Inferior parietal cortex (tissue), 1 donor: Measurements from ENCODE around the gene DGLUCY.
"Not testable (repeated sequence)": the region's sequence is repeated elsewhere in the genome, so short reads cannot be mapped to it uniquely, and the experiment has no call there.

Source experiments
- DNase-seq: peaks from one replicate; pipeline ENCODE4 v3.0.0-alpha.2; 2016; ENCODE audit errors: extremely low spot score

DGLUCY gene

GRCh38 chr14:91108941-91109611, 4.8 kb upstream of the DGLUCY start:
- DNase-seq: no peak

GRCh38 chr14:91111443-91111842, 2.4 kb upstream of the DGLUCY start:
- DNase-seq: no peak

- no peak for DNase-seq
Observed at GRCh38 chr14:91112194-91112593, 1.7 kb upstream of the DGLUCY start.

- DNase-seq: peak; percentile 91
Observed at GRCh38 chr14:91114079-91115065, 499 bp downstream of the DGLUCY start.

GRCh38 chr14:91115986-91116770, 2.3 kb downstream of the DGLUCY start:
- DNase-seq: no peak

- no peak for DNase-seq
Observed at GRCh38 chr14:91116913-91117588, 3.2 kb downstream of the DGLUCY start.

GRCh38 chr14:91117960-91118359, 4.1 kb downstream of the DGLUCY start:
- no peak for DNase-seq

- DNase-seq: no peak
Observed at GRCh38 chr14:91118511-91119068, 4.7 kb downstream of the DGLUCY start.

GRCh38 chr14:91119556-91120311, 5.9 kb downstream of the DGLUCY start:
- no peak for DNase-seq

- no peak for DNase-seq
Observed at GRCh38 chr14:91123201-91123600, 9.3 kb downstream of the DGLUCY start.

GRCh38 chr14:91124406-91125270, 10.8 kb downstream of the DGLUCY start:
- not testable (repeated sequence) for DNase-seq

GRCh38 chr14:91125271-91125660, 11.4 kb downstream of the DGLUCY start:
- no peak for DNase-seq

- no peak for DNase-seq
Observed at GRCh38 chr14:91125801-91126200, 11.9 kb downstream of the DGLUCY start.

- no peak for DNase-seq
Observed at GRCh38 chr14:91126761-91127160, 12.9 kb downstream of the DGLUCY start.

- no peak for DNase-seq
Observed at GRCh38 chr14:91127401-91127801, 13.5 kb downstream of the DGLUCY start.

GRCh38 chr14:91127924-91128323, 14.1 kb downstream of the DGLUCY start:
- DNase-seq: no peak

GRCh38 chr14:91128699-91129098, 14.8 kb downstream of the DGLUCY start:
- no peak for DNase-seq

GRCh38 chr14:91129261-91129660, 15.4 kb downstream of the DGLUCY start:
- no peak for DNase-seq

GRCh38 chr14:91135039-91135438, 21.2 kb downstream of the DGLUCY start:
- no peak for DNase-seq
